Activated naive CD8-positive, alpha-beta T cell treated with anti-CD3 and anti-CD28 coated beads, Interleukin-2, amount 50 U/mL, for 24 hours (primary cell): ENCODE results near the gene TP53RK.

Experiments used
- ATAC-seq: fragments of 150-1000 bp; cut with Tn5 transposase; one replicate; pipeline ENCODE4 v1.10.0; 2021
- DNase-seq: peaks from one replicate; pipeline ENCODE4 v3.0.0; 2021
- H3K27ac Mint-ChIP-seq: one replicate; pipeline ENCODE4 v1.8.0; 2021; ENCODE audit warnings: mild to moderate bottlenecking, mixed read lengths
- H3K27me3 Mint-ChIP-seq: one replicate; pipeline ENCODE4 v1.8.0; 2021; ENCODE audit warnings: mixed read lengths
- H3K36me3 Mint-ChIP-seq: one replicate; pipeline ENCODE4 v1.8.0; 2021; ENCODE audit warnings: low read depth, mixed read lengths
- H3K4me1 Mint-ChIP-seq: one replicate; pipeline ENCODE4 v1.8.0; 2021; ENCODE audit warnings: mixed read lengths
- H3K4me3 Mint-ChIP-seq: one replicate; pipeline ENCODE4 v1.8.0; 2021; ENCODE audit warnings: mild to moderate bottlenecking, moderate library complexity, mixed read lengths
- H3K9me3 Mint-ChIP-seq: one replicate; pipeline ENCODE4 v1.8.0; 2021; ENCODE audit warnings: mixed read lengths

The TP53RK gene

DNA sequence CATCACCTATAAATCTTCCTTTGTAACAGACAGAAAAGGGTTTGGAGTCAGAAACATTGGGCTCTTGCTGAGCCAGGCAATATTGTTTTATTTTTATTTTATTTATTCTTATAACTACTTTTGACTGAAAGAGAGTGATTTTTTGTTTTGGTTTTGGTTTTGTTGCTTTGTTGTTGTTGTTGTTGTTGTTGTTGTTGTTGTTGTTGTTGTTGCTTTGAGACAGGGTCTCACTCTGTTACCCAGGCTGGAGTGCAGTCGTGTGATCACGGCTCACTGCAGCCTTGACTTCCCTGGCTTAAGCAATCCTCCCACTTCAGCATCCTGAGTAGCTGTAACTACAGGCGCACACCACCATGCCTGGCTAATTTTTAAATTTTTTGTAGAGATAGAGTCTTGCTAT, 22.9 kb downstream of the TP53RK start:
- no peak overlapping the region for H3K4me3 Mint-ChIP-seq
- DNase-seq (no peak), ATAC-seq (no peak)
- peaks cover 5% of the 10 kb centered on the region for H3K36me3 Mint-ChIP-seq
- peaks cover 7% of the 10 kb centered on the region for H3K9me3 Mint-ChIP-seq
- H3K27ac Mint-ChIP-seq: no peak overlapping the region
- H3K4me1 Mint-ChIP-seq: no peaks in the 10 kb centered on the region
- H3K27me3 Mint-ChIP-seq: peaks cover 2% of the 10 kb centered on the region

DNA sequence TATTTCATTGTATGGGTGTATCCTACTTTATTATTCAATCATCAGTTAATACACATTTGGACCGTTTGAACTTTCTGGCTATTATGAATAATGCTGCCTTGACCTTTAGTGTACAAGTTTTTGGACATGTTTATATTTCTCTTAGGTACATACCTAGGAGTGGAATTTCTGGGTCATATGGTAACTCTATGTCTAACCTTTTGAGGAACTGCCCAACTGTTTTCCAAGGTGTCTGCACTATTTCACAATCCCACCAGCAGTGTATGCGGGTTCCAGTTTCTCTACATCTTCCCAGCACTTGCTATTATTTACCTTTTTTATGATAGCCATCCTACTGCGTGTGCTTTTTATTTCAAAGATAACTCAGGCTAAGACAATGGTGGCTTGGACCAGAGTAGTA, 23.6 kb downstream of the TP53RK start:
- no peak for ATAC-seq

DNA sequence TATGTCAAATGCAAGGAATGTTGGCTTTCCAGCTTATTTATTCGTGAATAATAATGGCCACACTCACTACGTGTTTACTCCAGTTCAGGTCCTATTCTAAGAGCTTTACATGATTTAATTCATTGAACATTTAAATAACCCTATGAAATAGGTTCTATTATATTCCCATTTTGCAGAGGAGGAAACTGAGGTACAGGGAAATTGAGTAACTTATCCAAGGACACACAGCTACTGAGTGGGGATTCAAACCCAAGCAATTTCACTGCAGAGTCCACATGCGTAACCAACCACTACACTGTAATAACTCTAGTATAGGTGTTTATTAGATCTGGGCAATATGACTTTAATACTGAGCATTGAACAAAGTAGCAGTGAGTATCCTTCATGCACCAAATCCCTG, 25.7 kb downstream of the TP53RK start:
- Mint-ChIP-seq H3K36me3 (no peaks in the 10 kb centered on the region), H3K9me3 (no peaks in the 10 kb centered on the region), H3K27ac (no peak overlapping the region), H3K27me3 (peaks cover 2% of the 10 kb centered on the region), H3K4me1 (no peaks in the 10 kb centered on the region), H3K4me3 (no peak overlapping the region)
- ATAC-seq (no peak), DNase-seq (no peak)

More for the DNA sequence above, 23.6 kb downstream of the TP53RK start:
- Mint-ChIP-seq H3K4me1 (no peaks in the 10 kb centered on the region), H3K4me3 (no peak overlapping the region), H3K36me3 (peaks cover 4% of the 10 kb centered on the region), H3K9me3 (peaks cover 2% of the 10 kb centered on the region), H3K27ac (no peak overlapping the region), H3K27me3 (peaks cover 2% of the 10 kb centered on the region)
- DNase-seq: no peak

DNA sequence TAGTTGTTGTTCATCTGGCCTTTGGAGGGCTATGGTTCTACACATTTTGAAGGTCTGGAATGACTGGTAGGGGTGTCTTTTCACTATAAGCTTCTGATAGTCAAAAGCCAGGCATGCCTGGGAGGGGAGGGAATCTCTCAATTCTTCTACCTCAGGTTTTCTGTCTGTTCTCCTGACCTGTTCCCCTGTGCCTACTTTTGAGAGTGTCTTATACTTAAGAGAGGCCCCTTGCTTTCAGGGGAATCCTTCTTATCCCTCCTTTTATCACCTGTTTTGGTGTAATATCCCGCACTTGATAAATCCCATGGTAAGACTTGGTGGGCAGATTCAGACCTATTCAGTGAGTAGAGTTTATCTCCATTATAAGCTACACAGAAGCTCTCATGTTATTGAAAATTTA, 27.6 kb downstream of the TP53RK start:
- no peak overlapping the region for H3K27ac Mint-ChIP-seq
- no peak for DNase-seq
- peaks cover 2% of the 10 kb centered on the region for H3K27me3 Mint-ChIP-seq
- no peaks in the 10 kb centered on the region for H3K36me3 Mint-ChIP-seq
- no peaks in the 10 kb centered on the region for H3K4me1 Mint-ChIP-seq
- no peak overlapping the region for H3K4me3 Mint-ChIP-seq
- no peak for ATAC-seq
- no peaks in the 10 kb centered on the region for H3K9me3 Mint-ChIP-seq

DNA sequence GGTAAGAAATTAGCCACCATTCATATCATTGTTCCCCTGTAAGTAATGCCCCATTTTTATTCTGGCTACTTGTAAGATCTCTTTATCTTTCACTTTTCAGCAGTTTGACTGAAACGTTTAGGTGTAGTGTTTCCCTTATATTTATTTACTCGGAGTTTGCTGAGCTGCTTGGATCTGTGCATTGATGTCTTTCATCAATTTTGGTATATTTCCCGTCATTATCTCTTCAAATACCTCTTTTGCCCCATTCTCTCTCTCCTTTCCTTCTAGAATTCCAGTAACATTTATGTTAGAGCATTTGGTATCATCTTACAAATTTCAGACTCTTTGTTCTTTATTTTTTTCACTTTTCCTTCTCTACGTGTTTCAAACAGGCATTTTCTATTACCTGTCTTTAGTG, 28.8 kb downstream of the TP53RK start:
- Mint-ChIP-seq H3K36me3 (no peaks in the 10 kb centered on the region), H3K27ac (no peak overlapping the region), H3K27me3 (peaks cover 2% of the 10 kb centered on the region), H3K9me3 (no peaks in the 10 kb centered on the region), H3K4me3 (no peak overlapping the region), H3K4me1 (no peaks in the 10 kb centered on the region)
- ATAC-seq (no peak), DNase-seq (no peak)

DNA sequence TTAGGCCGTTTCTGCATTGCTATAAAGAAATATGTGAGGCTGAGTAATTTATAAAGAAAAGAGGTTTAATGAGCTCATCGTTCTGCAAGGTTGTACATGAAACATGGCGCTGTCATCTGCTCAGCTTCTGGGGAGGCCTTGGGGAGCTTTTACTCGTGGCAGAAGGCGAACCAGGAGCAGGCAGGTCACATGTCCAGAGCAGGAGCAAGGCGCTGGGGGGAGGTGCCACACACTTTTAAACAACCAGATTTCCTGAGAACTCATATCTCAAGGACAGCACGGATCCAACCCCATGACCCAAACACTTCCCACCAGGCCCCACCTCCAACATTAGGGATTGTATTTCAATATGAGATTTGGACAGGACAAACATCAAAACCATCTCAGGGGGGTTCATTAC, 31.6 kb downstream of the TP53RK start:
- DNase-seq (no peak), ATAC-seq (no peak)
- H3K4me1 Mint-ChIP-seq: no peaks in the 10 kb centered on the region
- H3K4me3 Mint-ChIP-seq: no peak overlapping the region
- H3K27ac Mint-ChIP-seq: no peak overlapping the region
- no peaks in the 10 kb centered on the region for H3K36me3 Mint-ChIP-seq
- H3K27me3 Mint-ChIP-seq: peaks cover 11% of the 10 kb centered on the region
- no peaks in the 10 kb centered on the region for H3K9me3 Mint-ChIP-seq

DNA sequence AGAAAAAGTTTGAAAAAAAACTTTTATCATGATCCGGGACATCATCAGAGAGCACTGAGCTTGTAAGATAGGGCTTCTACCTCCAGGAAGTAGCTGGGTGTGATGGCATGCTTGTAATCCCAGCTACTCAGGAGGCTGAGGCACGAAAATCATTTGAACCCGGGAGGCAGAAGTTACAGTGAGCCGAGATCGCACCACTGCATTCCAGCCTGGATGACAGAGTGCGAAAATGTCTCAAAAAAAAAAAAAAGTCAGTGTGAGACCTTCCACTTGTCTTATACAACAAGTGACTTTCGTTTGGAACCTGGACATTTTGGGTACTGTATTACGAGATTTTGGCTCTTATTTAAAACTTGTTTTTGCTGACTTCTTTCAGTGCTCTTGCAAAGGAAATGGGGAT, 32.1 kb downstream of the TP53RK start:
- no peak overlapping the region for H3K27ac Mint-ChIP-seq
- no peaks in the 10 kb centered on the region for H3K36me3 Mint-ChIP-seq
- no peaks in the 10 kb centered on the region for H3K4me1 Mint-ChIP-seq
- no peaks in the 10 kb centered on the region for H3K9me3 Mint-ChIP-seq
- ATAC-seq (no peak), DNase-seq (no peak)
- peaks cover 11% of the 10 kb centered on the region for H3K27me3 Mint-ChIP-seq
- no peak overlapping the region for H3K4me3 Mint-ChIP-seq

DNA sequence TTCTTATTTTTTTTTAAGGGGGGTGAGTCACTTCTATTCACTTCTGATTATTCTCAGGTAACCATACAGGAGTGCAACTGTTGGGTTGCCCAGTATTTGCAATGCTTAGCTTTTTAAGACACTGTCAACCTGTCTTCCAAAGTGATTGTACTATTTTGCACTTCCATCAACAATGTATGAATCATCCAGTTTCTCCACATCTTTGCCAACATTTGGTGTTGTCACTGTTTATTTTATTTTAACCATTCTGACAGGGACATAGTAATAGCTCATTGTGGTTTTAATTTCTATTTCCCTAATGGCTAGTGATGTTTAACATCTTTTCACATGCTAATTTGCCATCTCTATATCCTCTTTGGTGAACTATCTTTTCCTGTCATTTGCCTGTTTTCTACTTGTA, 36.5 kb downstream of the TP53RK start:
- Mint-ChIP-seq H3K27me3 (peaks cover 36% of the 10 kb centered on the region), H3K9me3 (peaks cover 6% of the 10 kb centered on the region), H3K4me1 (no peaks in the 10 kb centered on the region)

DNA sequence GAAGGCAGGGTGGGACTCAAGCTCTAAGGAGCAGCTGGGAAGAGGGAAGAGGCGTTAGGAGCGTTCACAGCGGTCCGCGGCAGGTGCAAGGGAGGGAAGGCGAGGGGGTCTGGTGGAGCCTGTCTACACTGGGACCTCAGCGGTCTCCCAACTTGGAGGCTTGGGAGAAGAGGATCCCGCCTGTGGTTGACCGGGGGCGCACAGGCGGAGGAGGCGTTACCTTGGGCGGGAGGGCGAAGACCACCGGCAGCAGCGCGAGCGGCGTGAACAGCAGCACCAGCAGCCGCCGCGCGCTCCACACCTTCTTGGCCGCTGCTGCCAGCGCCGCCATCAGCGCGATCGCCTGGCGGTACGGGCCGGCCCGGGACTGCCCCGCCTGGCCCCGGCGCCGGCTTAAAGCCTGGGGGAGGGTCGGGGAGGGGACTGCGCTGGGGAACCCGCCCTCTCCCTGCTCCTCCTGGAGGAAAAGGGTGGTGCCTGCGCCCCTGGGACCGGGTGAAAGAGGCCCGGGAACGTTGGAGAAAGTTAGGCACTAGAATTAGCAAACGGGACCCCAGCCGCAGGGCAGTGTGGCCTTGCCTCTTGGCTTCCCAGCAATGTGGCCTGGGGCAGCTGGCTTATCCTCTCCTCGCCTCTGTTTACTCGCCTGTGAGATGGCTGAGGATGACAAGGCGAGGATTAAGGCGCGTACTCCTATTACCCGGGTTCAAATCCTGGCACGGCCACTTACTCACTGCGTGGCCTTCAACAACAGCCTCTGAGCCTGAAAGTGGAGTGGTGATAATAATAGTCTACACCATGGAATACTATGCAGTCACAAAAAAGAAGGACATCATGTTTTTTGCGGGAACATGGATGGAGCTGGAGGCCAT, 37.9 kb downstream of the TP53RK start, which contains the start of gene SLC13A3:
Gene SLC13A3 (minus strand): TSS at position 369 of the 872 bp plus-strand sequence. CDS start 38 bp downstream, at position 331.
- H3K4me1 Mint-ChIP-seq: no peaks in the 10 kb centered on the region
- no peak within 1 kb of the TSS for H3K27ac Mint-ChIP-seq
- H3K36me3 Mint-ChIP-seq: no peaks in the 10 kb centered on the region
- peaks cover 36% of the 10 kb centered on the region for H3K27me3 Mint-ChIP-seq
- peaks cover 6% of the 10 kb centered on the region for H3K9me3 Mint-ChIP-seq
- no peak within 1 kb of the TSS for H3K4me3 Mint-ChIP-seq
- ATAC-seq (no peak), DNase-seq (no peak)

More for the DNA sequence above, 36.5 kb downstream of the TP53RK start:
- Mint-ChIP-seq H3K27ac (no peak overlapping the region), H3K36me3 (no peaks in the 10 kb centered on the region), H3K4me3 (no peak overlapping the region)
- no peak for DNase-seq
- ATAC-seq: no peak

DNA sequence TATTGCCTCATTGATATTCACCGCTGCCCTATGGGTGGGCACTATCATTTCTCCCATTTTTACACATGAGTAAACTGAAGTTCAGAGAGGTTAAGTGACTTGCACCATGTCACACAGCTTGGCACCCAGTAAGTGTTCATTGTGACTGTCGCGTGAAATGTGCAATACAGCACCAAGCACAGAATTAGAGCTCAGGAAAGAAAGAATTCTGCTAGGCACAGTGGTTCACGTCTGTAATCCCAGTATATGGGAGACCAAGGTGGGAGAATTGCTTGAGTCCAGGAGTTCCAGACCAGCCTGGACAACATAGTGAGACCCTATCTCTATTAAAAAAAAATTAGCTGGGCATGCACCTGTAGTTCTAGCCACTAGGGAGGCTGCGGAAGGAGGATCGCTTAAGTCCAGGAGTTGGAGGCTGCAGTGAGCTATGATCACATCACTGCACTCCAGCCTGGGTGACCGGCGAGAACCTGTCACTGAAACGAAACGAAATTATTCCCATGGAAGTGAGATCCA, 38.6 kb downstream of the TP53RK start:
- no peak for DNase-seq
- H3K4me3 Mint-ChIP-seq: no peak overlapping the region
- H3K27me3 Mint-ChIP-seq: peaks cover 36% of the 10 kb centered on the region
- no peak overlapping the region for H3K27ac Mint-ChIP-seq
- ATAC-seq: no peak
- H3K36me3 Mint-ChIP-seq: no peaks in the 10 kb centered on the region
- peaks cover 6% of the 10 kb centered on the region for H3K9me3 Mint-ChIP-seq
- no peaks in the 10 kb centered on the region for H3K4me1 Mint-ChIP-seq

DNA sequence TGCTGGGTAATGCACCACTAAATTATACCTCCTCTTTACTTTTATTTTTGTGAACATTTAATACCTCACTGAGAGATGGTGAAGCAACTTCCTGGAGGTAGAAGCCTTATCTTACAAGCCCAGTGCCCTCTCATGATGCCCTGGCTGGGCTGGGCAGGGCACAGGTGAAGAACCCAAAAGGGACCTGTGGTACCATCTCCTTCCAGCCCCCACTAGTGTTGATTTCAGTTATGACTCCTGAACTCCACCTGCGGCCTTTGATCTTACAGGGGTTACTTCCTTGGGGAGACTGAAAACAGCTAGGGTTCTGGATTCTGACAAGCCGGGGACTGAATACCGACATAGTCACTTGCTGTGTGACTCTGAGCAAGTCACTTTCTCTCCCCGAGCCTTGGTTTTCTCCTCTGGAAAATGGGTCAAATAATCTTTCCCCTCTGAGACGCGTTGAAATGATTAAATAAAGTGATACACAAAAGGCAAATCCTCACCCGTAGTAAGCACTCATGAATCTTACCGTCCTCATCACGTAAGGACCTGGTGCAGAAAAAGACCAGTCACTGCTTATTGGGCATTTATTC, 39.2 kb downstream of the TP53RK start:
- H3K4me1 Mint-ChIP-seq: no peaks in the 10 kb centered on the region
- DNase-seq: no peak
- no peak overlapping the region for H3K27ac Mint-ChIP-seq
- peaks cover 36% of the 10 kb centered on the region for H3K27me3 Mint-ChIP-seq
- peaks cover 6% of the 10 kb centered on the region for H3K9me3 Mint-ChIP-seq
- H3K4me3 Mint-ChIP-seq: no peak overlapping the region
- no peaks in the 10 kb centered on the region for H3K36me3 Mint-ChIP-seq
- no peak for ATAC-seq

DNA sequence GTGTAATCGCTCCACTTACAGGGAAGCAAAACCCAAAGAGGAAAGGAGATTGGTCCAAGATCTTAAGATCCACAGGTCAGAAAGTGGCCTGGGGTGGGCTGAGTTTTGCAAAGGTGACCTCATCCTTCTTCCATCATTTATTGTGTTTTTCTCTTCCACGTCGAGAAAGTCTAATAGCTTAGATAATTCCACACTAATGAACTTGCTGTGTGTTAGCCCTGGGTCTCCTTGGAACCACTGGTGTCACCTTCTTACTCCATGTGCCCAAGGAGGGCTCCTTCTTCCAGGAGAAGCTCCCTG, 39.6 kb downstream of the TP53RK start:
- no peak overlapping the region for H3K27ac Mint-ChIP-seq
- DNase-seq (no peak), ATAC-seq (no peak)
- no peaks in the 10 kb centered on the region for H3K4me1 Mint-ChIP-seq
- H3K4me3 Mint-ChIP-seq: no peak overlapping the region
- no peaks in the 10 kb centered on the region for H3K36me3 Mint-ChIP-seq
- H3K9me3 Mint-ChIP-seq: peaks cover 6% of the 10 kb centered on the region
- H3K27me3 Mint-ChIP-seq: peaks cover 36% of the 10 kb centered on the region

DNA sequence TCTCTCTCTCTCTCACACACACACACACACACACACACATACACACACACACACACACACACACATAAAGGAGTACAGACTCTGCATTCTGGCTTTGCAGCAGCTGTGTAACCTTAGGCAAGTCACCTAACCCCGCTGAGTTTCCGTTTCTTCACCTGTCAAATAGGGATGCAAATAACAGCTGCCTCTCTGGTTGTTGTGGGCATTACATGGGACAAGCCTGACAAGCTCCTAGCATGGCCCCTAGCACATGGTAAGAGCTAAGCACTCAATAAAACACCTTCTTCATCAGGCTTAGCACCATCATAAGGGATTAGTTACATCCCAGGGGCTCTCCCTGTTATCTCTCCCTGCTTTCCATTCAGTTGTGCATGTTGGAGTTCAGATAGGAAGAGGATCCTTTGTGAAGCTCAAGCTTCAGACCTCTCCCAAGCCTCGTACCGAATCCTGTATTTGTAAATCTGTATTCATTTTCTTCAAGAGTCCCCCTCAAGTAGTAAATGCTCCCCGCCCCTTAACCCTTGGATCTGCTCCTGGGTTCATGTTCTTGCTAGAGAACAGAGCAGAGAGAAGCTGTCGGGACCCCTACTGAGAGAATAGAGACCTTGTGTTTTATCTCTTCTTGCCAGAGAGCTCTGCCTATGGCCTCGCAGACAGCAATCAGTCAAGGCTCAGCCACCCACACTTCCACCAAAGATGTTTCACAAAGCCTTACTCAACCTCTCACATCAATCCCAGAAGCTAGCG, 40.2 kb downstream of the TP53RK start:
- no peak for DNase-seq
- Mint-ChIP-seq H3K9me3 (peaks cover 6% of the 10 kb centered on the region), H3K27me3 (peaks cover 35% of the 10 kb centered on the region), H3K27ac (no peak overlapping the region), H3K4me1 (no peaks in the 10 kb centered on the region), H3K4me3 (no peak overlapping the region), H3K36me3 (no peaks in the 10 kb centered on the region)
- ATAC-seq: no peak

DNA sequence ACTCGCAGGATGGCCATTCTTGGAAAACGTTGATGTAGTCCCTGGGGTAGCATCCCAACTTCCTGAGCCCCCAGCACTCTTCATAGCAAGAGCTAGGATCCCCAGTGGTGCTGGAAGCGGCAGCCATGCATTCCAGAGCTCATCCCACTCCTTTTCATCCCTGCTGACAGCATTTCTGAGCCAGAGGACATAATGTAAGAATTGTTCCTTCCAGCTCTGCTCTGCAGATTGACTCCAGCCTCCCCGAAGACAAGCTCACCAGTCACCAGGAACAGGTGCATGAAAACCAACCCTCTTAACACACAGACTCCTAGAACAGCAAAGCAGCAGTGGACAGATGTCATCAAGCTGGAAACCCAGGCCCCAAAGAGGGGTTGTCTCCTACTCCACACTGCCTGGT, 41.8 kb downstream of the TP53RK start:
- Mint-ChIP-seq H3K4me1 (no peaks in the 10 kb centered on the region), H3K9me3 (peaks cover 6% of the 10 kb centered on the region), H3K4me3 (no peak overlapping the region), H3K36me3 (no peaks in the 10 kb centered on the region), H3K27me3 (peaks cover 26% of the 10 kb centered on the region), H3K27ac (no peak overlapping the region)
- DNase-seq (no peak), ATAC-seq (no peak)
